Measurements from ENCODE around the gene THADA. TPM values are rescaled to one million over a fixed set of nuclear protein-coding genes. Genes with fewer than 3 reads are reported as not detected.

Gene THADA
- total RNA-seq, 1 donor, result 33.2 TPM

DNA sequence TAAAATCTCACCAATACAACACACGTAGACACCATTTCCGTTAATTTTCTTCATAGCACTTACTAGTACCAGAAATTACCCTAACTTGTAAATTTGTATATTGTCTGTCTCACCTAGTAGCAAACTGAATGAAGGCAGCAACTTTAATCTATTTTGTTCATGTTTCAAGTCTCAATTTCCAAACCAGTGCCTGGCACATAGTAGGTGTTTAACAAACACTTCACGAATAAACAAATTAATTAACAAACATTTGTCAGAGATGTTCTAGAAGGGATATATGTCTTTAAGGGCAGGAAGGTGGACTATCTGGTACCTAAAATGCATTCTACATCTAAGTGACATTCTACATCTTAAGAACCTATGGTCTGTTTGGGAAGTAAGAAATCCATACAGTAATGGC lies 963 bp downstream of the THADA start:
- no peak for DNase-seq (ENCODE audit: low read depth)
- TF ChIP-seq, protein P1, sequence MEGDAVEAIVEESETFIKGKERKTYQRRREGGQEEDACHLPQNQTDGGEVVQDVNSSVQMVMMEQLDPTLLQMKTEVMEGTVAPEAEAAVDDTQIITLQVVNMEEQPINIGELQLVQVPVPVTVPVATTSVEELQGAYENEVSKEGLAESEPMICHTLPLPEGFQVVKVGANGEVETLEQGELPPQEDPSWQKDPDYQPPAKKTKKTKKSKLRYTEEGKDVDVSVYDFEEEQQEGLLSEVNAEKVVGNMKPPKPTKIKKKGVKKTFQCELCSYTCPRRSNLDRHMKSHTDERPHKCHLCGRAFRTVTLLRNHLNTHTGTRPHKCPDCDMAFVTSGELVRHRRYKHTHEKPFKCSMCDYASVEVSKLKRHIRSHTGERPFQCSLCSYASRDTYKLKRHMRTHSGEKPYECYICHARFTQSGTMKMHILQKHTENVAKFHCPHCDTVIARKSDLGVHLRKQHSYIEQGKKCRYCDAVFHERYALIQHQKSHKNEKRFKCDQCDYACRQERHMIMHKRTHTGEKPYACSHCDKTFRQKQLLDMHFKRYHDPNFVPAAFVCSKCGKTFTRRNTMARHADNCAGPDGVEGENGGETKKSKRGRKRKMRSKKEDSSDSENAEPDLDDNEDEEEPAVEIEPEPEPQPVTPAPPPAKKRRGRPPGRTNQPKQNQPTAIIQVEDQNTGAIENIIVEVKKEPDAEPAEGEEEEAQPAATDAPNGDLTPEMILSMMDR (IDR thresholded peaks at IDR 0.05; ENCODE audit: insufficient read depth, low read depth, low read length), result no peak
- H3K4me3 ChIP-seq (ENCODE audit: low read depth, low read length), result peak overlapping the region; percentile 97

DNA sequence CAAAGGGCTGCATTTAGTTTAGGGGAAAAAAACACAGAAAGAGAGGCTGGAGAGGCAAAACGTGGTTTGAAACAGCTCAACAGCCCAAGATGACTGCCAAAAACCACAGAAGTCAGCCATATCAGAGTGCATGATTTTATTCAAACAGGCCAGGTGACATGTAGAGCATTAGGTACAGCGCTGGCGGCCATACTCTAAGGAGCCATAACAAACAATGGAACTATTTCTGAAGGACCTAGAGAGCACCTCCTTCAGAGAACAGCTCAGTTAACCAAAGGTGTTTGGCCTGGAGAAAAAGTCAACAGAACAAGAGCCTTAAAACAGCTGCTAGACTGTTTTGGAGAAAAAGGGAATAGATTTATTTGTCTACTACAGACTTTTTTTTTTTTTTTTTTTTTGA lies 2.6 kb downstream of the THADA start:
- H3K4me3 ChIP-seq (ENCODE audit: low read depth, low read length), result no peak overlapping the region
- DNase-seq (ENCODE audit: low read depth), result no peak
- TF ChIP-seq, protein P1 (IDR thresholded peaks at IDR 0.05; ENCODE audit: insufficient read depth, low read depth, low read length), result no peak

DNA sequence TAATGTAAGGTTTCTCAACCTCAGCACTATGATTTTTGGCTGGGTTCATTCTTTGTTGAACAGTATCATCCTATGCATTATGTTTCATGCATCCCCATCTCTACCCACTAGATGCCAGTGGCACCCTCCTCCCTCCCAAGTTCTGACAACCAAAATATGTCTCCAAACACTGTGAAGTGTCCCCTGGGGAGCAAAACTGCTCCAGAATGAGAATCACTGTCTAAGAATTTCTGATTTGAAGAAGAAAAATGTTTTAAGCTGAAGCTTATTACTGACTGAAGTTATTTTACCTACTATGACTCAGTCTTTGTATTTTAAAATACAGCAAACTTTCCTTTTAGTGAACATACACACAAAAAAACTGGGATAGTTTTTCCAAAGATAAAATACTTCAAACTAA lies 3.4 kb downstream of the THADA start:
- DNase-seq (ENCODE audit: low read depth), result no peak
- no peak overlapping the region for H3K4me3 ChIP-seq (ENCODE audit: low read depth, low read length)
- TF ChIP-seq, protein P1 (IDR thresholded peaks at IDR 0.05; ENCODE audit: insufficient read depth, low read depth, low read length), result no peak

DNA sequence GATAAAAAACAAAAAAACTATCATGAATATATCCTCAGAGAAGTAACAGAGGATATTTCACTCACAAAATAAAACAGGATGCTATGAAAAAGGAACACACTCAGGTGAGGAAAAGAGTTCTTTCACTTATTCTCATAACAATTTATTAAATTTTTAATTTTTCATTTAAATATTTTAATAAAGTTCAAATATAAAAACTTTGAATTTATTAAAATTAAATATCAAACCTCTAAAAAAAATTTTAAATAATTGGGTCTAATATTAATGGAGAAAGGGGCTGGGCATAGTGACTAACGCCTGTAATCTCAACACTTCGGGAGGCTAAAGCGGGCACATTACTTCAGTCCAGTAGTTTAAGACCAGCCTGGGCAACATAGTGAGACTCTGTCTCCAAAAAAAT lies 10.1 kb downstream of the THADA start:
- no peak for DNase-seq (ENCODE audit: low read depth)
- TF ChIP-seq, protein P1 (IDR thresholded peaks at IDR 0.05; ENCODE audit: insufficient read depth, low read depth, low read length), result no peak
- no peak overlapping the region for H3K4me3 ChIP-seq (ENCODE audit: low read depth, low read length)

DNA sequence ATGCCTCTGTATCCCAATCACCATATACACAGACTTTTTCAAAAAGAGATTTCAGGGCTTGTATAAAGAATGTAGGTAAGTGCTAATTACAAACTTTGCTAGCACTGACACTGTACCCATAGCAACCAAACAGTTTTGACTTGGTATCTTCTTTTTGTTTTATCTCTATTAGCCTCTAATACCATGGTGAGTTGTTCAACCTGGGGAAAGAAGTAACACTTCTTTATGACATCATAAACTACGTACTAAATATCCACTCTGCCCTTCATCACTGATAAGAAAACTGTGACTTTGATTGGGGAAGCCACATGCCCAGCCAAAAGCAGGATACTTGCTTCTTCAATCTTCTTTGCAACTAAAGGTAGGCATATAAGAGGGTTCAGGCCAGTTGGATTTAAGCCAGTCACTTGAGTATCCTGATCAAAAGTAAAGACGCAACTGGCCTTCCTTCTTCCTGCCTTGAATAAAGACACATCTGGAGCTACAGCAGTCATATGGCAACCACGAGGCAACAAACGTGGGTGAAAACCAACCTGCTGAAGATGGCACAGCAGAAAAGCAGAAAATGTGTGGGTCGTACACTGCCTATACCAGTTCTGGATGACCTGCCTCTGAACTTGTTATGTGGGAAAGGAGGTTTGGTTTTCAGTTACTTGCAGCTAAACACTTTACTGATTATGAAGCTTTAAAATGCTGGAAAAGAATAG lies 16.4 kb downstream of the THADA start:
- TF ChIP-seq, protein P1 (IDR thresholded peaks at IDR 0.05; ENCODE audit: insufficient read depth, low read depth, low read length), result no peak
- no peak for DNase-seq (ENCODE audit: low read depth)
- H3K4me3 ChIP-seq (ENCODE audit: low read depth, low read length), result no peak overlapping the region

DNA sequence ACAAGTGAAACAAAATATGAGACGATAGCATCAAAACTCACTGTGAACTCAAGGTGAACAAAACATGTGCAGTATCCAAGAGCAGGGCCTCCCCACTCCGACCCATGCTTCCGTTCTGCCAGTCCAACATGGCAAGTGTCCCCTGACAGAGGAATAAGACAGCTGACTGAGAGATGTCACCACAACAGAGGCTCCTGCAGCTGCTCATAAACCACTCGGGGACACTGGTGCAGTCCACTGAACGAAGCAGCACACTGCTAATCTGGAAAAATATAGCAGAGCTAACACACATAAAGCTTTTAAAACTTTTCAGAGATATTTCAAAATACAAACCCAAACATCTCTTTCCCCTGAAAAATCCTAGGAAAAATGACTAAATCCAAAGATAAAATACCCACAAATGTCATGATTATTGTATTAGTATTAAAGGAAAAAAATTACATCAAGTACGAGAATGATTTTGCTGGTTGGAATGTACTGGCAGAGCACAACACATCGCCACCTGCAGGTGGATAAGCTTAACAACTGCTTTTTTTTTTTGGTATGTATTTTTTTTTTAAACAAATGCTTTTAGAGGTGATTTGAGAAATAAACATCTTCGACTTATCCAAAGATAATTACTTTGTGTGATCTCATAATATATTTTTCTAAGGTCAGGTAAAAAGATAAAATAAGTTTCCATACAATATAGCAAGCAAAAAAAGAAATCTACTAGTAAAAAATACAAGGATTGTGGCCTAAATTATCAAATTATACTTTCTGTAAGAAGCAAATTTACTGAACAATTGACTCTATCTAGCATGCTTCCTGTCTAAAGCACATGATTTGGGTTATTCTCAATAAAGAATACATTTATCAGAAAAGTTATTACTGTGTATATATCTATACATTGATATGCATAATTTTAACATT lies 18.6 kb downstream of the THADA start:
- no peak overlapping the region for H3K4me3 ChIP-seq (ENCODE audit: low read depth, low read length)

More for the DNA sequence above, 18.6 kb downstream of the THADA start:
- TF ChIP-seq, protein P1 (IDR thresholded peaks at IDR 0.05; ENCODE audit: insufficient read depth, low read depth, low read length), result peak; percentile 78
- DNase-seq (ENCODE audit: low read depth), result peak; percentile 77

All from fibroblast of villous mesenchyme (primary cell).